Ovary (tissue), 3 donors: Measurements from ENCODE around the gene FKBP2.

ENCODE experiments used
- POLR2A ChIP-seq: fragments of 450-650 bp; IDR thresholded peaks from one replicate; pipeline ENCODE4 v1.6.1; 2017; ENCODE audit warnings: antibody characterized with exemption, mild to moderate bottlenecking, moderate library complexity
- TF ChIP-seq, protein P1 (sequence below), 3 donors: fragments of 450-650 bp in 2 of 3; fragments of 200-600 bp in 1 of 3; IDR thresholded peaks; one replicate each; pipeline versions ENCODE4 v1.5.1 to v1.8.0; 2016 to 2022; ENCODE audit warnings: antibody characterized with exemption in 3 of 3, mild to moderate bottlenecking in 1 of 3
- donor health status: DM: no; HTN: no; CAD: no.

DNA sequence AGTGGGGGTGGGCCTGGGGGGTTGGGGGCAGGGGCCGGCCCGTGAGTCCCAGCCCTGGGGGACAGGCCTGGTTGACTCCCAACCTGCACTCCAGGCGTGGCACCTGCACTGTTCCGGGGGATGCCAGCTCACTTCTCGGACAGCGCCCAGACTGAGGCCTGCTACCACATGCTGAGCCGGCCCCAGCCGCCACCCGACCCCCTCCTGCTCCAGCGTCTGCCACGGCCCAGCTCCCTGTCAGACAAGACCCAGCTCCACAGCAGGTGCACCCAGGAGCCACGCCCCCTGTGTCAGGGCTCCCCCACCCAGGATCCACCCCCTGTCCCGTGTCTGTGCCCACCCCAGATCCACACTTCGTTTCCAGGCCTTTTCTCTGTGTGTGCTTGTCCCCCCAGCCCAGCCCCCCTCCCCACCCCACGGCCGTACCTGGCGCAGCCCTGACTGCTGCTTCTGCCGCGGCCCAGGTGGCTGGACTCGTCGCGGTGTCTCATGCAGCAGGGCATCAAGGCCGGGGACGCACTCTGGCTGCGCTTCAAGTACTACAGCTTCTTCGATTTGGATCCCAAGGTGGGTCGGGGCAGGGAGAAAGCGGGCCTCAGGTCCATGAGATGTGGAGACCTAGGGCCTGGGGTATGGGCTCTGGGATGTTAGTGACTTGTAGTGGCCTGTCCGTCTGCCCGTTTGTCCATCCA is 29.6 kb upstream of the FKBP2 start:
- TF ChIP-seq POLR2A = no peak
- TF ChIP-seq, protein P1, sequence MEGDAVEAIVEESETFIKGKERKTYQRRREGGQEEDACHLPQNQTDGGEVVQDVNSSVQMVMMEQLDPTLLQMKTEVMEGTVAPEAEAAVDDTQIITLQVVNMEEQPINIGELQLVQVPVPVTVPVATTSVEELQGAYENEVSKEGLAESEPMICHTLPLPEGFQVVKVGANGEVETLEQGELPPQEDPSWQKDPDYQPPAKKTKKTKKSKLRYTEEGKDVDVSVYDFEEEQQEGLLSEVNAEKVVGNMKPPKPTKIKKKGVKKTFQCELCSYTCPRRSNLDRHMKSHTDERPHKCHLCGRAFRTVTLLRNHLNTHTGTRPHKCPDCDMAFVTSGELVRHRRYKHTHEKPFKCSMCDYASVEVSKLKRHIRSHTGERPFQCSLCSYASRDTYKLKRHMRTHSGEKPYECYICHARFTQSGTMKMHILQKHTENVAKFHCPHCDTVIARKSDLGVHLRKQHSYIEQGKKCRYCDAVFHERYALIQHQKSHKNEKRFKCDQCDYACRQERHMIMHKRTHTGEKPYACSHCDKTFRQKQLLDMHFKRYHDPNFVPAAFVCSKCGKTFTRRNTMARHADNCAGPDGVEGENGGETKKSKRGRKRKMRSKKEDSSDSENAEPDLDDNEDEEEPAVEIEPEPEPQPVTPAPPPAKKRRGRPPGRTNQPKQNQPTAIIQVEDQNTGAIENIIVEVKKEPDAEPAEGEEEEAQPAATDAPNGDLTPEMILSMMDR (IDR thresholded peaks at IDR 0.05) = no peak
